ENCODE data around the gene NUP214. TPM values are rescaled to one million over a fixed set of nuclear protein-coding genes. Genes with fewer than 3 reads are reported as not detected.
"Not testable (repeated sequence)": the region's sequence is repeated elsewhere in the genome, so short reads cannot be mapped to it uniquely, and the experiment has no call there.

NUP214 gene
- total and polyA plus RNA-seq, 4 donors = 23.5 to 60.7 (median 37.8) TPM

GRCh38 chr9:131190191-131190590 lies 64.8 kb downstream of the NUP214 start:
- DNase-seq = no peak
- no peak overlapping the region for H3K9ac ChIP-seq (ENCODE audit: insufficient read depth in 1 of 2, low read length in 2 of 2)
- no peak overlapping the region for H3K27ac ChIP-seq (ENCODE audit: low read depth in 1 of 2, low read length in 1 of 2)
- ATAC-seq (ENCODE audit: insufficient read depth, low FRiP score) = no peak
- no peaks in the 10 kb centered on the region for H3K27me3 ChIP-seq (ENCODE audit: control insufficient read depth in 3 of 3, insufficient read depth in 3 of 3, low read length in 2 of 3)
- H3K4me1 ChIP-seq (ENCODE audit: control insufficient read depth in 5 of 5, insufficient read depth in 5 of 5, low read length in 5 of 5) = no peaks in the 10 kb centered on the region
- TF ChIP-seq CTCF (IDR thresholded peaks at IDR 0.05; ENCODE audit: control extremely low read depth, extremely low read depth) = no peak
- H3K4me3 ChIP-seq = no peak overlapping the region
- no peaks in the 10 kb centered on the region for H3K9me3 ChIP-seq (ENCODE audit: control insufficient read depth in 4 of 4, insufficient read depth in 3 of 4, low read length in 3 of 4)
- peaks cover 0 to 22% (median 10%) of the 10 kb centered on the region in 4 donors for H3K36me3 ChIP-seq (ENCODE audit: control insufficient read depth in 4 of 4, insufficient read depth in 4 of 4, low read length in 4 of 4)
- 78 to 81% methylated on average over 3 of the region's 3 CpGs for WGBS, 2 donors

DNA sequence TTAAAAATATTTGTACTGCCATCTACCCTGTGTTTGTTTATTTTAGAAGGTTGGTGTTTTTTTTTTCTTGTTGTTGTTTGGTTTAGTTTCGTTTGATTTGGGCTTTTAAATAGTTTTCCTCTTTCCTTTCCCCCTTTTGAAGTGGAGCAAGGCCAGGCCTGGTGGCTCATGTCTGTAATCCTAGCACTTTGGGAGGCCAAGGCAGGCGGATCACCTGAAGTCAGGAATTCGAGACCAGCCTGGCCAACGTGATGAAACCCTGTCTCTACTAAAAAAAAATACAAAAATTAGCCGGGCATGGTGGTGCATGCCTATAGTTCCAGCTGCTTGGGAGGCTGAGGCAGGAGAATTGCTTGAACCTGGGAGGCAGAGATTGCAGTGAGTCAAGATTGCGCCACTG lies 65.6 kb downstream of the NUP214 start:
- not testable (repeated sequence) for H3K27me3 ChIP-seq (ENCODE audit: control insufficient read depth in 3 of 3, insufficient read depth in 3 of 3, low read length in 2 of 3); DNase-seq; H3K27ac ChIP-seq (ENCODE audit: low read depth in 1 of 2, low read length in 1 of 2); H3K4me1 ChIP-seq (ENCODE audit: control insufficient read depth in 5 of 5, insufficient read depth in 5 of 5, low read length in 5 of 5); H3K4me3 ChIP-seq; ATAC-seq (ENCODE audit: insufficient read depth, low FRiP score); H3K9me3 ChIP-seq (ENCODE audit: control insufficient read depth in 4 of 4, insufficient read depth in 3 of 4, low read length in 3 of 4); H3K9ac ChIP-seq (ENCODE audit: insufficient read depth in 1 of 2, low read length in 2 of 2)
- 82 to 90% methylated on average over 6 of the region's 6 CpGs for WGBS, 2 donors
- H3K36me3 ChIP-seq (ENCODE audit: control insufficient read depth in 4 of 4, insufficient read depth in 4 of 4, low read length in 4 of 4) = peaks cover 0 to 19% (median 10%) of the 10 kb centered on the region in 4 donors

DNA sequence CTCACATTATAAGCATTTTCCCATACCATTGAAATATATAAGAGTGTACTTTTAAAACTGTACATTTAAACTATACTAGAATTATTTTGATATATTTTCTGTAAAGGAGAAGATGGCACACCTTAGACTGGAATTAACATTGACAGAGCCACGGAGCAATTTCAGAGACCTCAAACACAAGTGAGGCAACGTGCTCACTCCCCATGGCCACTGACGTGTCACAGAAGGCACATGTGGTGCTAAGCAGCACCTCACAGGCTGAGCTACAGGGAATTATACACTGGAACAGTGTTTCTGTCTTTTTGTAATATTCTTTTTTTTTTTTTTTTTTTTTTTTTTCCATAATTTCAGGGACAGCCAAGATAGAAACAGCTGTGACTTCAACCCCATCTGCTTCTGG lies 66.5 kb downstream of the NUP214 start:
- ATAC-seq (ENCODE audit: insufficient read depth, low FRiP score) (no peak), DNase-seq (no peak)

DNA sequence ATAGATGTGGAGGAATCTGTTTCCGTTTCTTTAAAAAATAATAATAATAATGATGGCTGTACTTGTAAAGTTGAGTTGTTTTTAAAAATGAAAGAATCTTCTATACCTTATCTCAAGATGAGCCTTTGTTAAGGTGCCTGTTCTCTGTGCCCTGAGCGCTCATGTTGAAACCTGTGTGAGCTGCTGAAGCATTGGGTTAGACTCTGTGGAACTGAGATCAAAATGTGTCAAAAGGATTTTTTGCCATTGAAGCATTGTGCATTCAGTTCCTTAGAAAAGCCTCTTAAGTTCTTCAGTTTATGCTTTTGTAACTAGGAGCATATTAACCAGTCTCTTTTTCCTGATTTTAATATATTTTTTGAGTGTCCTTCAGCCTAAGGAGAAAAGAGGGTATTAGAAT lies 67.7 kb downstream of the NUP214 start:
- DNase-seq = no peak
- Histone ChIP-seq H3K4me3 (no peak overlapping the region), H3K4me1 (ENCODE audit: control insufficient read depth in 5 of 5, insufficient read depth in 5 of 5, low read length in 5 of 5) (no peaks in the 10 kb centered on the region), H3K27ac (ENCODE audit: low read depth in 1 of 2, low read length in 1 of 2) (no peak overlapping the region), H3K9ac (ENCODE audit: insufficient read depth in 1 of 2, low read length in 2 of 2) (no peak overlapping the region), H3K9me3 (ENCODE audit: control insufficient read depth in 4 of 4, insufficient read depth in 3 of 4, low read length in 3 of 4) (no peaks in the 10 kb centered on the region), H3K36me3 (ENCODE audit: control insufficient read depth in 4 of 4, insufficient read depth in 4 of 4, low read length in 4 of 4) (peaks cover 0 to 29% (median 11%) of the 10 kb centered on the region in 4 donors), H3K27me3 (ENCODE audit: control insufficient read depth in 3 of 3, insufficient read depth in 3 of 3, low read length in 2 of 3) (no peaks in the 10 kb centered on the region)
- 97 to 100% methylated on average over 2 of the region's 2 CpGs for WGBS, 2 donors
- no peak for ATAC-seq (ENCODE audit: insufficient read depth, low FRiP score)
- TF ChIP-seq CTCF (IDR thresholded peaks at IDR 0.05; ENCODE audit: control extremely low read depth, extremely low read depth) = no peak

More for the DNA sequence above, 66.5 kb downstream of the NUP214 start:
- Histone ChIP-seq H3K4me1 (ENCODE audit: control insufficient read depth in 5 of 5, insufficient read depth in 5 of 5, low read length in 5 of 5) (no peaks in the 10 kb centered on the region), H3K27ac (ENCODE audit: low read depth in 1 of 2, low read length in 1 of 2) (no peak overlapping the region), H3K27me3 (ENCODE audit: control insufficient read depth in 3 of 3, insufficient read depth in 3 of 3, low read length in 2 of 3) (no peaks in the 10 kb centered on the region), H3K9me3 (ENCODE audit: control insufficient read depth in 4 of 4, insufficient read depth in 3 of 4, low read length in 3 of 4) (no peaks in the 10 kb centered on the region), H3K36me3 (ENCODE audit: control insufficient read depth in 4 of 4, insufficient read depth in 4 of 4, low read length in 4 of 4) (peaks cover under 1 to 19% (median 8%) of the 10 kb centered on the region in 4 donors), H3K4me3 (no peak overlapping the region), H3K9ac (ENCODE audit: insufficient read depth in 1 of 2, low read length in 2 of 2) (no peak overlapping the region)
- 92 to 98% methylated on average over 3 of the region's 3 CpGs for WGBS, 2 donors
- TF ChIP-seq CTCF (IDR thresholded peaks at IDR 0.05; ENCODE audit: control extremely low read depth, extremely low read depth) = no peak

Data from lung (tissue), 12 donors.